Right lobe of liver (tissue), 6 donors: ENCODE measurements around the gene SFRP5. TPM values are rescaled to one million over a fixed set of nuclear protein-coding genes. Genes with fewer than 3 reads are reported as not detected.

Experiments
- ATAC-seq, 4 donors: fragments of 200-7000 bp; cut with Tn5 transposase; one replicate each; pipeline ENCODE4 v1.9.1; 2020; ENCODE audit warnings: mild to moderate bottlenecking in 4 of 4, moderate library complexity in 4 of 4
- DNase-seq, 3 donors: peaks; one replicate each; pipeline ENCODE4 v3.0.0-alpha.2; 2020
- H3K27ac ChIP-seq, 3 donors: fragments of 200-600 bp; one replicate each; pipeline ENCODE4 v1.8.0; 2022
- H3K27me3 ChIP-seq, 2 donors: fragments of 200-600 bp; one replicate each; pipeline ENCODE4 v1.8.0; 2022
- H3K36me3 ChIP-seq, 4 donors: fragments of 200-600 bp; sonication (generic) in 1 of 4; one replicate each; pipeline versions ENCODE4 v1.5.1 to v1.8.0; 2017 to 2022; ENCODE audit warnings: control low read depth in 1 of 4
- H3K4me1 ChIP-seq, 4 donors: fragments of 200-600 bp; sonication (generic) in 1 of 4; one replicate each; pipeline versions ENCODE4 v1.5.1 to v1.8.0; 2017 to 2022; ENCODE audit warnings: control low read depth in 1 of 4
- H3K4me3 ChIP-seq, 3 donors: fragments of 200-600 bp; one replicate each; pipeline ENCODE4 v1.8.0; 2022
- H3K9me3 ChIP-seq, 4 donors: fragments of 200-600 bp; sonication (generic) in 1 of 4; one replicate each; pipeline versions ENCODE4 v1.5.1 to v1.8.0; 2017 to 2022; ENCODE audit warnings: control low read depth in 1 of 4
- POLR2A ChIP-seq: fragments of 450-650 bp; IDR thresholded peaks from one replicate; pipeline ENCODE4 v1.6.1; 2017; ENCODE audit warnings: antibody characterized with exemption, mild to moderate bottlenecking
- WGBS: methylation state at CpG from one replicate; pipeline ENCODE4 v1.1.6; 2018; ENCODE audit warnings: low coverage, low lambda C conversion rate; ENCODE audit not compliant: insufficient coverage; ENCODE audit errors: missing lambda C conversion rate; 5-methylcytosine and 5-hydroxymethylcytosine counted together
- intact Hi-C, 2 donors: fragments of 100-400 bp; cut with DNase I; formaldehyde crosslinking; loops; one replicate each; pipeline versions ENCODE4 v1.11.2 to v1.14.1; 2022
- total RNA-seq, 6 experiments: library from RNA; depleted of rRNA in 2 of 6; stranded (reverse); fragments of >200 nt in 2 of 6; fragmentation: NEBNext Ultra II Directional in 3 of 6; extraction: Animal tissue kit (Norgen Biotek cat#: 25700) in 3 of 6; gene quantifications; one replicate each; pipeline versions ENCODE4 v1.1.0 to v1.2.4, GENCODE V29; 2016 to 2023
- TF ChIP-seq, protein P1 (sequence below), 4 donors: fragments of 200-600 bp in 3 of 4; fragments of 450-650 bp in 1 of 4; IDR thresholded peaks; one replicate each; pipeline versions ENCODE4 v1.5.1 to v1.8.0; 2016 to 2022; ENCODE audit warnings: antibody characterized with exemption in 4 of 4, mild to moderate bottlenecking in 2 of 4
- donor health status: DM: no; HTN: yes; CAD: no.
- donor health status: DM: no; HTN: no; CAD: no.
- donor health status: DM: no; HTN: no; CAD: no.
- donor health status: DM: no; HTN: yes; CAD: no.
- donor health status: DM: no; HTN: yes; CAD: no.

SFRP5 gene
- total RNA-seq, 6 experiments from 2014 or later, result 1.6 to 6.6 (median 4.5) TPM

DNA sequence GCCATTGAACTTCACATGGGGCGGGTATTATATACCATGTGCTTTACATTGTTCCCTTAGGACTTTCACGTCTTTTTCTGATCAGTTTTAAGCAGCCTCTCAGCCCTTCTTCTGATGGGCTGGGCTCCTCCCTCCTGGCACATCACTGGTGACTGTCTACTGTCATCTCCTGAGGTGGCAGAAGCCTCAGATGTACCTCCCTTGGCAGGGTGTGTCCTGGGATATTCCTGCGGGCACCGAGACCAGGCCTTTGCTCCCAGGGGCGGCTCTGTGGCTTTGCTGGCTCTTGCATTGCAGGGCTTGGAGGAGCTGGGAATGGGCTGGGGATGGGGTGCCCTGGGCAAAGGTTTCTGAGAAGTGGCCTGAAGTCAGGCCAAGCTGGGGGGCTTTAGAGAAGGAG, 43.2 kb upstream of the SFRP5 start:
- ATAC-seq, result no peak
- no peak for DNase-seq
- no peak overlapping the region for H3K4me3 ChIP-seq
- H3K27ac ChIP-seq, result no peak overlapping the region
- H3K36me3 ChIP-seq, result no peaks in the 10 kb centered on the region
- no peak for TF ChIP-seq POLR2A
- TF ChIP-seq, protein P1, sequence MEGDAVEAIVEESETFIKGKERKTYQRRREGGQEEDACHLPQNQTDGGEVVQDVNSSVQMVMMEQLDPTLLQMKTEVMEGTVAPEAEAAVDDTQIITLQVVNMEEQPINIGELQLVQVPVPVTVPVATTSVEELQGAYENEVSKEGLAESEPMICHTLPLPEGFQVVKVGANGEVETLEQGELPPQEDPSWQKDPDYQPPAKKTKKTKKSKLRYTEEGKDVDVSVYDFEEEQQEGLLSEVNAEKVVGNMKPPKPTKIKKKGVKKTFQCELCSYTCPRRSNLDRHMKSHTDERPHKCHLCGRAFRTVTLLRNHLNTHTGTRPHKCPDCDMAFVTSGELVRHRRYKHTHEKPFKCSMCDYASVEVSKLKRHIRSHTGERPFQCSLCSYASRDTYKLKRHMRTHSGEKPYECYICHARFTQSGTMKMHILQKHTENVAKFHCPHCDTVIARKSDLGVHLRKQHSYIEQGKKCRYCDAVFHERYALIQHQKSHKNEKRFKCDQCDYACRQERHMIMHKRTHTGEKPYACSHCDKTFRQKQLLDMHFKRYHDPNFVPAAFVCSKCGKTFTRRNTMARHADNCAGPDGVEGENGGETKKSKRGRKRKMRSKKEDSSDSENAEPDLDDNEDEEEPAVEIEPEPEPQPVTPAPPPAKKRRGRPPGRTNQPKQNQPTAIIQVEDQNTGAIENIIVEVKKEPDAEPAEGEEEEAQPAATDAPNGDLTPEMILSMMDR (IDR thresholded peaks at IDR 0.05), result no peak
- no peaks in the 10 kb centered on the region for H3K27me3 ChIP-seq
- WGBS, result 54% methylated on average over 2 of the region's 5 CpGs
- intact Hi-C loops, result no loop called here
- H3K9me3 ChIP-seq, result no peaks in the 10 kb centered on the region
- no peaks in the 10 kb centered on the region for H3K4me1 ChIP-seq

DNA sequence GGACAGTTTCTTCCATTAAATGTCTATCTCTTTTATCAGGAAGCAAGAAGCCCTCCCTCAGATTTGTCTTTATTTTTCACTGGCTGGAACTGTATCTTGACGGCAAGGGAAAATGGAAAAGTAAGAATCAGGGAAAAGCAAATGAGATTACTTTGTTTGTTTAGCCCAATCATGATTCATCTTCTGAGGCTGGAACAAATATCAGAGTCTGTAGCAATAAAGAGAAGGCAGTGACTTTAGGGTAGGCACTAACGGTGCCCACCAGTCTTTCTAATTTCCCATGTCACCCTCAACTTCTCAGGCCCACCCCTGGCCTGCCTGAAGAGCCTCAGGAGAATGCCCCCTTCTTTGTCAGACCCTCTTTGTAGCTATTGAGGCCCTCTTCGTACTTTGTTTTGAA, 41.5 kb upstream of the SFRP5 start:
- no peak overlapping the region for H3K27ac ChIP-seq
- no peaks in the 10 kb centered on the region for H3K9me3 ChIP-seq
- TF ChIP-seq, protein P1 (IDR thresholded peaks at IDR 0.05), result no peak
- H3K27me3 ChIP-seq, result no peaks in the 10 kb centered on the region
- ATAC-seq, result no peak
- no peak for DNase-seq
- H3K4me1 ChIP-seq, result no peaks in the 10 kb centered on the region
- WGBS, result 35% methylated on average over 3 of the region's 3 CpGs
- intact Hi-C loops, result no loop called here
- no peak overlapping the region for H3K4me3 ChIP-seq
- H3K36me3 ChIP-seq, result no peaks in the 10 kb centered on the region

DNA sequence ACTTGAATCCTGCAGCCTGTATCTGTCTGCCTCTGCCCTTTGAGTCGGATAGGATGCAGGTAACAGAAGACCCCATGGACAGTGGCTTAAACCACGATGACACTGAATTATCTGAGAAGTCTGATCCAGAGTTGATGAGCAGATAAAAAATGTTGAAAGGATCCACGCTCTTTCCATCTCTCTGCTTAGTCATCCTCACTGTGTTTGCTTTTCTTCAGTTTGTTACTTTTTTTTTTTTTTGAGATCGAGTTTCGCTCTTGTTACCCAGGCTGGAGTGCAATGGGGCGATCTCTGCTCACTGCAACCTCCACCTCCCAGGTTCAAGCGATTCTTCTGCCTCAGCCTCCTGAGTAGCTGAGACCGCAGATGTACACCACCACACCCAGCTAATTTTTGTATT, 40.9 kb upstream of the SFRP5 start:
- Histone ChIP-seq H3K27me3 (no peaks in the 10 kb centered on the region), H3K4me1 (no peaks in the 10 kb centered on the region), H3K36me3 (no peaks in the 10 kb centered on the region), H3K4me3 (no peak overlapping the region), H3K9me3 (no peaks in the 10 kb centered on the region), H3K27ac (no peak overlapping the region)
- intact Hi-C loops, result no loop called here
- no peak for DNase-seq
- TF ChIP-seq, protein P1 (IDR thresholded peaks at IDR 0.05), result no peak
- no peak for TF ChIP-seq POLR2A
- 43% methylated on average over 6 of the region's 8 CpGs for WGBS
- ATAC-seq, result no peak

DNA sequence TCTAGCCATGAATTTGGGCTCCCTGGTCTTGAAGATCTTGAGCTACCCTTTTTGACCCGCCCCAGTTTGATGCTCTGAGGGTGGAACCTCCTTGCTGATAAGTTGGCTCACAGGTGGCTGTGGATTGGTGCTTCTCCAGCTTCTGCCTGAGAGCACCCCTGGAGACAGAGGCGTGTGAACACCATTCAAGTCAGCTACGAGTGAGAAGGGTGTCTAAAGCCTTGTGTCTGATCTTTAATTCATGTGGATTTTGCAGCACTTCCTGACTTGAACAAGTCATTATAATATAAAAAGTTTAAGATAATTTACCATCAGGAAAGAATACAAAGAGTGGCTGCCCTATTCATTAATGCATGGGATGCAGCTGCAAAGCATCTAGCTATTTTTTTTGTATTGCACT, 40.2 kb upstream of the SFRP5 start:
- intact Hi-C loops, result no loop called here
- Histone ChIP-seq H3K27me3 (no peaks in the 10 kb centered on the region), H3K9me3 (no peaks in the 10 kb centered on the region), H3K4me3 (no peak overlapping the region), H3K36me3 (no peaks in the 10 kb centered on the region), H3K4me1 (no peaks in the 10 kb centered on the region), H3K27ac (no peak overlapping the region)
- TF ChIP-seq, protein P1 (IDR thresholded peaks at IDR 0.05), result no peak
- TF ChIP-seq POLR2A, result no peak
- WGBS, result 18% methylated on average over 3 of the region's 3 CpGs
- ATAC-seq (no peak), DNase-seq (no peak)

DNA sequence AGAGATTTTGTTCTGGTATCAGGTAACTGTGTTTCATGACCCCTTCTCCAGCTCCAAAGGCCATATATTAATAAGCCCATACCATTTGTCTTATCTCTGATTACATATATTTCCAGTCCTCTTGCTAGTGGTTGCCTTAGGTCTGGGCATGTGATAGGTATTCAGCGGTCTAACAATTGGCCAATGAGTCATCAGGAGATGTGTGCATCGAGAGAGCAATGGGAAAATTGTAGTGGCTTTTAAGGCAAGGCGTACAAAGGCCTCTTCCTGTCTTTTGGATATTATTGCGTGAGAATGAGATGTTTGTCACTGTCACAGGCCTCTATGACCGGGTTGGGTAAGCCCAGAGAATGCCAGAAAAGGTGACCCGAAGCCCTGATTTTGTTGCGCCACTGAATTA, 38.6 kb upstream of the SFRP5 start:
- Histone ChIP-seq H3K27me3 (no peaks in the 10 kb centered on the region), H3K4me1 (no peaks in the 10 kb centered on the region), H3K9me3 (no peaks in the 10 kb centered on the region), H3K36me3 (no peaks in the 10 kb centered on the region), H3K4me3 (no peak overlapping the region), H3K27ac (no peak overlapping the region)
- no peak for DNase-seq
- ATAC-seq, result no peak
- intact Hi-C loops, result no loop called here
- 64% methylated on average over 6 of the region's 7 CpGs for WGBS
- TF ChIP-seq, protein P1 (IDR thresholded peaks at IDR 0.05), result no peak
- no peak for TF ChIP-seq POLR2A
